Psoas muscle (tissue), 8 donors: ENCODE measurements around the gene RBP7. TPM values are rescaled to one million over a fixed set of nuclear protein-coding genes. Genes with fewer than 3 reads are reported as not detected.
A peak's percentile ranks its signal among the peaks of the same experiment; 100 is the strongest.

Experiments
- ATAC-seq, 4 donors: fragments of 200-7000 bp; cut with Tn5 transposase; one replicate each; pipeline ENCODE4 v1.9.1; 2020; ENCODE audit warnings: moderate library complexity in 3 of 4, mild to moderate bottlenecking in 2 of 4
- DNase-seq, 2 donors: peaks; one replicate each; pipeline ENCODE4 v3.0.0-alpha.2; 2020
- H3K27ac ChIP-seq: fragments of 200-600 bp; one replicate; pipeline ENCODE4 v1.8.0; 2022
- H3K27me3 ChIP-seq, 3 donors: fragments of 200-600 bp in 1 of 3; one replicate each; pipeline versions ENCODE4 v1.6.1 to v1.8.0; 2013 to 2022; ENCODE audit warnings: low read length in 2 of 3, mild to moderate bottlenecking in 2 of 3, moderate library complexity in 1 of 3; ENCODE audit not compliant: insufficient read depth in 3 of 3
- H3K36me3 ChIP-seq, 2 donors: fragments of 200-600 bp in 1 of 2; one replicate each; pipeline versions ENCODE4 v1.6.1 to v1.8.0; 2013 to 2022; ENCODE audit warnings: low read depth in 1 of 2, mild to moderate bottlenecking in 1 of 2, moderate library complexity in 1 of 2; ENCODE audit not compliant: insufficient read depth in 1 of 2
- H3K4me1 ChIP-seq: fragments of 200-600 bp; one replicate; pipeline ENCODE4 v1.8.0; 2022
- H3K4me3 ChIP-seq: fragments of 200-600 bp; one replicate; pipeline ENCODE4 v1.8.0; 2022; ENCODE audit warnings: mild to moderate bottlenecking
- H3K9me3 ChIP-seq: fragments of 200-600 bp; one replicate; pipeline ENCODE4 v1.8.0; 2022
- CTCF ChIP-seq: fragments of 200-600 bp; IDR thresholded peaks from one replicate; pipeline ENCODE4 v1.8.0; 2022; ENCODE audit warnings: antibody characterized with exemption
- WGBS, 3 donors: extraction: QIAGEN DNeasy Blood & Tissue Kit; methylation state at CpG; one replicate each; pipeline versions ENCODE4 v1.1.6 to v1.1.7; 2013; 5-methylcytosine and 5-hydroxymethylcytosine counted together
- intact Hi-C, 2 donors: fragments of 100-400 bp; cut with DNase I; formaldehyde crosslinking; loops; one replicate each; pipeline versions ENCODE4 v1.11.0 to v1.14.2; 2022
- polyA plus RNA-seq, 3 donors: library from polyadenylated mRNA; stranded (reverse); fragments of 200-250 nt; gene quantifications; one replicate each; pipeline ENCODE4 v1.2.3, GENCODE V29; 2013
- total RNA-seq, 4 donors: library from RNA; stranded (reverse); fragmentation: NEBNext Ultra II Directional in 2 of 4; extraction: Animal tissue kit (Norgen Biotek cat#: 25700) in 2 of 4; gene quantifications; one replicate each; pipeline versions ENCODE4 v1.2.1 to v1.2.4, GENCODE V29; 2021 to 2023
- donor health status: healthy with polysubstance abuse.
- donor health status: DM: no; HTN: no; CAD: no; lungs with moderate emphysema.
- donor health status: Bipolar disorder and iron deficiency.
- donor health status: healthy.
- donor health status: DM: yes; HTN: yes; CAD: no.
- donor health status: DM: no; HTN: no; CAD: no.
- donor health status: DM: no; HTN: no; CAD: no.
- donor health status: DM: yes; HTN: yes; CAD: no.

The RBP7 gene
- total and polyA plus RNA-seq, 7 donors = 0.89 to 13.9 (median 7.0) TPM

- no peak for DNase-seq
- no peak for TF ChIP-seq CTCF
- intact Hi-C loops = no loop called here
- ATAC-seq = no peak
- H3K4me3 ChIP-seq = no peak overlapping the region
- H3K36me3 ChIP-seq = peaks cover 0 to 35% of the 10 kb centered on the region in 2 donors
- H3K9me3 ChIP-seq = no peaks in the 10 kb centered on the region
- H3K27ac ChIP-seq = no peak overlapping the region
- peaks cover 32% of the 10 kb centered on the region for H3K4me1 ChIP-seq
- WGBS, 3 donors = 89 to 98% (median 91%) methylated on average over 4 of the region's 4 CpGs
- no peaks in the 10 kb centered on the region for H3K27me3 ChIP-seq
Measured at GRCh38 chr1:10042746-10043145, 45.7 kb downstream of the RBP7 start.

- no peak for DNase-seq
- ATAC-seq = peak; percentile 64 to 67 (median 64)
- 51 to 60% (median 55%) methylated on average over 8 of the region's 8 CpGs for WGBS, 3 donors
- Histone ChIP-seq H3K27ac (peak overlapping the region; percentile 64), H3K27me3 (no peaks in the 10 kb centered on the region), H3K9me3 (no peaks in the 10 kb centered on the region), H3K36me3 (peaks cover 0 to 11% of the 10 kb centered on the region in 2 donors), H3K4me3 (no peak overlapping the region), H3K4me1 (peaks cover 37% of the 10 kb centered on the region)
- intact Hi-C loops = no loop called here
- TF ChIP-seq CTCF = no peak
Measured at GRCh38 chr1:10045480-10046355, 48.7 kb downstream of the RBP7 start.

- ATAC-seq = peak; percentile 77 to 90 (median 82)
- intact Hi-C loops = no loop called here
- no peak for TF ChIP-seq CTCF
- H3K4me1 ChIP-seq = peaks cover 38% of the 10 kb centered on the region
- H3K27me3 ChIP-seq = no peaks in the 10 kb centered on the region
- DNase-seq = peak; percentile 40 to 69
- peaks cover 0 to 7% of the 10 kb centered on the region in 2 donors for H3K36me3 ChIP-seq
- H3K9me3 ChIP-seq = no peaks in the 10 kb centered on the region
- 45 to 58% (median 49%) methylated on average over 8 of the region's 8 CpGs for WGBS, 3 donors
- no peak overlapping the region for H3K4me3 ChIP-seq
- peak overlapping the region; percentile 64 for H3K27ac ChIP-seq
Measured at GRCh38 chr1:10046356-10047085, 49.5 kb downstream of the RBP7 start.

GRCh38 chr1:10048601-10049000 lies 51.6 kb downstream of the RBP7 start:
- intact Hi-C loops = no loop called here
- Histone ChIP-seq H3K9me3 (no peaks in the 10 kb centered on the region), H3K4me1 (peaks cover 49% of the 10 kb centered on the region), H3K36me3 (no peaks in the 10 kb centered on the region), H3K27me3 (no peaks in the 10 kb centered on the region), H3K27ac (no peak overlapping the region), H3K4me3 (no peak overlapping the region)
- 91 to 96% (median 95%) methylated on average over 3 of the region's 3 CpGs for whole genome bisulfite sequencing, 3 donors
- ATAC-seq = no peak
- DNase-seq = no peak
- no peak for TF ChIP-seq CTCF
